Transverse colon (tissue), 4 donors: Measurements from ENCODE around the gene NOX3. TPM values are rescaled to one million over a fixed set of nuclear protein-coding genes. Genes with fewer than 3 reads are reported as not detected.

Source experiments
- DNase-seq: peaks from one replicate; pipeline ENCODE4 v3.0.0-alpha.2; 2019
- H3K27ac ChIP-seq, 4 donors: fragments of 200-600 bp; sonication (generic); 2 replicates each; pipeline ENCODE4 v1.5.1; 2016 to 2018; ENCODE audit warnings: inconsistent platforms in 4 of 4
- H3K27me3 ChIP-seq: fragments of 200-600 bp; sonication (generic); 2 replicates; pipeline ENCODE4 v1.5.1; 2017; ENCODE audit warnings: inconsistent platforms
- H3K36me3 ChIP-seq, 4 donors: fragments of 200-600 bp; sonication (generic); 2 replicates each; pipeline ENCODE4 v1.5.1; 2017 to 2019; ENCODE audit warnings: inconsistent platforms in 4 of 4
- H3K4me1 ChIP-seq, 4 donors: fragments of 200-600 bp; sonication (generic); 2 replicates each; pipeline ENCODE4 v1.5.1; 2017 to 2020; ENCODE audit warnings: inconsistent platforms in 4 of 4
- H3K4me3 ChIP-seq, 4 donors: fragments of 200-600 bp; sonication (generic); 1 replicate in 1 of 4; 2 replicates in 3 of 4; pipeline versions ENCODE4 v1.5.1 to v1.6.1; 2017 to 2019; ENCODE audit warnings: inconsistent platforms in 4 of 4
- H3K9me3 ChIP-seq, 2 donors: fragments of 200-600 bp; sonication (generic); 2 replicates each; pipeline ENCODE4 v1.5.1; 2017 to 2019; ENCODE audit warnings: inconsistent platforms in 2 of 2
- EP300 ChIP-seq: sonication (generic); formaldehyde crosslinking; IDR thresholded peaks from one replicate; pipeline ENCODE4 v1.6.1; 2017; ENCODE audit warnings: antibody characterized with exemption, low read depth
- POLR2A ChIP-seq: fragments of 450-650 bp; IDR thresholded peaks from one replicate; pipeline ENCODE4 v1.6.1; 2016; ENCODE audit warnings: antibody characterized with exemption, mild to moderate bottlenecking, moderate library complexity
- POLR2AphosphoS5 ChIP-seq, 3 donors: sonication (generic); formaldehyde crosslinking; IDR thresholded peaks; one replicate each; pipeline ENCODE4 v1.6.1; 2016; ENCODE audit warnings: antibody characterized with exemption in 3 of 3
- WGBS, 2 donors: methylation state at CpG; one replicate each; pipeline ENCODE4 v1.1.5; 2018; ENCODE audit warnings: low coverage in 1 of 2; 5-methylcytosine and 5-hydroxymethylcytosine counted together
- in situ Hi-C, 4 donors: fragments of 200-750 bp; cut with MboI; loops; one replicate each; pipeline versions ENCODE4 v1.15.0 to v1.15.1; 2017; ENCODE audit warnings: low sequenced_read_pairs in 3 of 4, low pct_ligation_motif_present in 1 of 4, low pct_unique_long_range_greater_than_20kb in 1 of 4
- intact Hi-C: fragments of 100-400 bp; cut with DNase I; formaldehyde crosslinking; loops from one replicate; pipeline ENCODE4 v1.15.1; 2023; ENCODE audit warnings: low total_unique reads
- total RNA-seq, 4 donors: library from RNA; depleted of rRNA; stranded (reverse); fragments of >200 nt; gene quantifications; one replicate each; pipeline ENCODE4 v1.1.0, GENCODE V29; 2016
- TF ChIP-seq, protein P1 (sequence below), 5 experiments: fragments of 200-600 bp in 3 of 5; fragments of 450-650 bp in 2 of 5; sonication (generic) in 3 of 5; IDR thresholded peaks; 1 replicate in 2 of 5; 2 replicates in 3 of 5; pipeline ENCODE4 v1.5.1; 2016 to 2017; ENCODE audit warnings: antibody characterized with exemption in 5 of 5, inconsistent platforms in 3 of 5, mild to moderate bottlenecking in 2 of 5, moderate library complexity in 1 of 5

Gene NOX3
- total RNA-seq, 4 donors from 2014 or later: not detected

GRCh38 chr6:155486721-155487294 lies 31.2 kb upstream of the NOX3 start:
- WGBS, 2 donors: 92 to 94% methylated on average over 4 to 5 of the region's 5 CpGs
- in situ Hi-C loops: no loop called here
- Histone ChIP-seq H3K4me1 (no peaks in the 10 kb centered on the region), H3K4me3 (no peak overlapping the region), H3K27ac (no peak overlapping the region), H3K27me3 (no peaks in the 10 kb centered on the region), H3K9me3 (no peaks in the 10 kb centered on the region), H3K36me3 (no peaks in the 10 kb centered on the region)
- DNase-seq: no peak
- TF ChIP-seq POLR2AphosphoS5 (IDR thresholded peaks at IDR 0.05): no peak
- no peak for TF ChIP-seq EP300
- TF ChIP-seq POLR2A: no peak
- TF ChIP-seq, protein P1, sequence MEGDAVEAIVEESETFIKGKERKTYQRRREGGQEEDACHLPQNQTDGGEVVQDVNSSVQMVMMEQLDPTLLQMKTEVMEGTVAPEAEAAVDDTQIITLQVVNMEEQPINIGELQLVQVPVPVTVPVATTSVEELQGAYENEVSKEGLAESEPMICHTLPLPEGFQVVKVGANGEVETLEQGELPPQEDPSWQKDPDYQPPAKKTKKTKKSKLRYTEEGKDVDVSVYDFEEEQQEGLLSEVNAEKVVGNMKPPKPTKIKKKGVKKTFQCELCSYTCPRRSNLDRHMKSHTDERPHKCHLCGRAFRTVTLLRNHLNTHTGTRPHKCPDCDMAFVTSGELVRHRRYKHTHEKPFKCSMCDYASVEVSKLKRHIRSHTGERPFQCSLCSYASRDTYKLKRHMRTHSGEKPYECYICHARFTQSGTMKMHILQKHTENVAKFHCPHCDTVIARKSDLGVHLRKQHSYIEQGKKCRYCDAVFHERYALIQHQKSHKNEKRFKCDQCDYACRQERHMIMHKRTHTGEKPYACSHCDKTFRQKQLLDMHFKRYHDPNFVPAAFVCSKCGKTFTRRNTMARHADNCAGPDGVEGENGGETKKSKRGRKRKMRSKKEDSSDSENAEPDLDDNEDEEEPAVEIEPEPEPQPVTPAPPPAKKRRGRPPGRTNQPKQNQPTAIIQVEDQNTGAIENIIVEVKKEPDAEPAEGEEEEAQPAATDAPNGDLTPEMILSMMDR (IDR thresholded peaks at IDR 0.05): no peak
- intact Hi-C loops: no loop called here

DNA sequence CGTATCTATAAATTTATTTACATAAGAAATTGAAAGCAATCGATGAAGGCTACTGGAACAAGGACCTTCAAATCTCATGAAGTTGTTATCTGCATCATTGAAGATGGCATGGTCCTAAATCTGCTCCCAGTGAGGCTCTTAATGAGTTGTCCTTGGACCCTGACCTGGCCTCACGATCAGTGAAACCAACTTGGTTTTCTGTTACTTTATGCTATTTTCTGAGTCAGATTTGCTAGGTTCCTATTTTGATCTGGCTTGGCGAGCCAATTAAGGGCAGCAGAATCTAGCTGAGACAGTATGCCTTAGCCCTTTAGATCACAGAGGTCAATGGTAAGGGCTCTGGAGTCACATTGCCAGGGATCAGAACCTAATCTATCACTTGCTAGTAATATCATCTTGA lies 30.1 kb upstream of the NOX3 start:
- DNase-seq: no peak
- H3K27me3 ChIP-seq: no peaks in the 10 kb centered on the region

DNA sequence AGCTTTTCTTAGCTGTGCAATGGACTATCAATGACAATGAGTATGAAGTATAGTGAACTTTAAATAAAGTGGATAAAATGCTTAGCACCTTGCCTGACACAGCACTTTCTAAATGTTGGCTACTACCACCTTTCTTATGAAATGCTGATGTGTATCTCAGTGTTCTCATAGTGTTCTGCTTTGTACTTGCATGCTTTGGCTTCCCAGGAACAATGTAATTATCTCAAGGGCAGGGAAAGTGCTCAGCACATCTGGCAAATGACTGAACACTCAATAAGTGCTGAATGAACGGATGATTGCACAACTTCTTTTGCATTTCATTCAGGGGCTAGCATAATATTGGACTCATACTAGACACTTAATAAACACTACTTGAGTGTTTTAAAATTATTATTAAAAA lies 28.2 kb upstream of the NOX3 start:
- no peak for DNase-seq
- in situ Hi-C loops (no loop called here), intact Hi-C loops (no loop called here)
- no peak overlapping the region for H3K27ac ChIP-seq
- TF ChIP-seq, protein P1 (IDR thresholded peaks at IDR 0.05): no peak
- TF ChIP-seq EP300 (no peak), POLR2A (no peak), POLR2AphosphoS5 (IDR thresholded peaks at IDR 0.05) (no peak)
- H3K4me1 ChIP-seq: no peaks in the 10 kb centered on the region
- H3K27me3 ChIP-seq: no peaks in the 10 kb centered on the region
- no peaks in the 10 kb centered on the region for H3K9me3 ChIP-seq
- H3K36me3 ChIP-seq: no peaks in the 10 kb centered on the region
- 0 to 67% methylated on average over 1 of the region's 1 CpG for WGBS, 2 donors
- H3K4me3 ChIP-seq: no peak overlapping the region

More for the DNA sequence above, 30.1 kb upstream of the NOX3 start:
- intact Hi-C loops: no loop called here
- no peaks in the 10 kb centered on the region for H3K9me3 ChIP-seq
- H3K4me1 ChIP-seq: no peaks in the 10 kb centered on the region
- 91 to 92% methylated on average over 4 of the region's 4 CpGs for WGBS, 2 donors
- H3K36me3 ChIP-seq: no peaks in the 10 kb centered on the region
- in situ Hi-C loops: no loop called here
- TF ChIP-seq, protein P1 (IDR thresholded peaks at IDR 0.05): no peak
- TF ChIP-seq EP300 (no peak), POLR2AphosphoS5 (IDR thresholded peaks at IDR 0.05) (no peak), POLR2A (no peak)
- H3K27ac ChIP-seq: no peak overlapping the region
- no peak overlapping the region for H3K4me3 ChIP-seq

GRCh38 chr6:155481215-155481614 lies 25.6 kb upstream of the NOX3 start:
- Histone ChIP-seq H3K36me3 (no peaks in the 10 kb centered on the region), H3K4me3 (no peak overlapping the region), H3K9me3 (no peaks in the 10 kb centered on the region), H3K4me1 (no peaks in the 10 kb centered on the region), H3K27ac (no peak overlapping the region), H3K27me3 (no peaks in the 10 kb centered on the region)
- TF ChIP-seq POLR2A (no peak), EP300 (no peak), POLR2AphosphoS5 (IDR thresholded peaks at IDR 0.05) (no peak)
- TF ChIP-seq, protein P1 (IDR thresholded peaks at IDR 0.05): no peak
- in situ Hi-C loops: no loop called here
- DNase-seq: no peak
- intact Hi-C loops: no loop called here
- WGBS, 2 donors: 90 to 96% methylated on average over 3 of the region's 3 CpGs
